ENCODE results near the gene ZP1.
"Not testable (repeated sequence)": the region's sequence is repeated elsewhere in the genome, so short reads cannot be mapped to it uniquely, and the experiment has no call there.

Gene ZP1

GRCh38 chr11:60866911-60867870, at the start of gene ZP1:
Gene ZP1, plus strand, starts transcription at chr11:60867542. Its CDS starts 20 bp downstream, at chr11:60867562.
- no peak for DNase-seq

GRCh38 chr11:60818057-60818456, 49.3 kb upstream of the ZP1 start:
- no peak for DNase-seq

- no peak for DNase-seq
Observed at GRCh38 chr11:60821827-60822599, 45.3 kb upstream of the ZP1 start.

- DNase-seq, result not testable (repeated sequence)
Observed at GRCh38 chr11:60823745-60824306, 43.5 kb upstream of the ZP1 start.

GRCh38 chr11:60825118-60825517, 42.2 kb upstream of the ZP1 start:
- no peak for DNase-seq

GRCh38 chr11:60825790-60826189, 41.6 kb upstream of the ZP1 start:
- DNase-seq, result no peak

GRCh38 chr11:60830478-60831142, 36.7 kb upstream of the ZP1 start:
- DNase-seq, result no peak

- DNase-seq, result peak; percentile 76
Observed at GRCh38 chr11:60831143-60831500, 36.2 kb upstream of the ZP1 start.

GRCh38 chr11:60831501-60832079, 35.8 kb upstream of the ZP1 start:
- DNase-seq, result no peak

GRCh38 chr11:60834742-60835533, 32.4 kb upstream of the ZP1 start:
- no peak for DNase-seq

- no peak for DNase-seq
Observed at GRCh38 chr11:60835534-60835846, 31.9 kb upstream of the ZP1 start.

- no peak for DNase-seq
Observed at GRCh38 chr11:60836866-60837515, 30.4 kb upstream of the ZP1 start.

- no peak for DNase-seq
Observed at GRCh38 chr11:60838132-60838531, 29.2 kb upstream of the ZP1 start.

- no peak for DNase-seq
Observed at GRCh38 chr11:60840470-60841430, 26.6 kb upstream of the ZP1 start.

- peak; percentile 84 for DNase-seq
Observed at GRCh38 chr11:60841797-60842667, 25.3 kb upstream of the ZP1 start, which contains the start of gene CCDC86. Gene CCDC86, plus strand, starts transcription at chr11:60842113. Its CDS starts 12 bp downstream, at chr11:60842125.

- no peak for DNase-seq
Observed at GRCh38 chr11:60842668-60843600, 24.4 kb upstream of the ZP1 start.

GRCh38 chr11:60844045-60844869, 23.1 kb upstream of the ZP1 start:
- no peak for DNase-seq

Data from NCI-H526 treated with DMSO at 0.1 percent for 48 hours (cell line).